ENCODE results near the gene TEDC2. TPM values are rescaled to one million over a fixed set of nuclear protein-coding genes. Genes with fewer than 3 reads are reported as not detected.
A peak's percentile ranks its signal among the peaks of the same experiment; 100 is the strongest.

The TEDC2 gene
- polyA plus RNA-seq, 3 donors, result 0.28 TPM; not detected in 2

- H3K4me1 Mint-ChIP-seq, result peaks cover 4% of the 10 kb centered on the region
- WGBS (ENCODE audit: insufficient coverage), result no CpG with 5 or more reads among the region's 5 CpGs
- TF ChIP-seq CTCF (IDR thresholded peaks at IDR 0.05), result no peak
- H4K20me1 ChIP-seq (ENCODE audit: insufficient read depth, low read length), result no peaks in the 10 kb centered on the region
- H3K27me3 ChIP-seq (ENCODE audit: control insufficient read depth in 2 of 2, insufficient read depth in 2 of 2, low read length in 2 of 2), result no peaks in the 10 kb centered on the region
- no peaks in the 10 kb centered on the region for H3K27me3 Mint-ChIP-seq (ENCODE audit: low read depth in 3 of 3)
- peaks cover 23 to 44% of the 10 kb centered on the region in 2 donors for H3K36me3 ChIP-seq (replicated peaks in 1 of 2; ENCODE audit: control insufficient read depth in 1 of 2, insufficient read depth in 2 of 2, low read length in 2 of 2)
- no peak overlapping the region for H3K4me3 ChIP-seq (replicated peaks in 1 of 3; ENCODE audit: low read depth in 2 of 3, low read length in 3 of 3)
- peak overlapping the region; percentile 11 for H2AFZ ChIP-seq (ENCODE audit: insufficient read depth, low read depth, low read length, poor library complexity, severe bottlenecking)
- intact Hi-C loops (cut with micrococcal nuclease), result no loop called here
- no peak for DNase-seq
- H3K79me2 ChIP-seq (ENCODE audit: insufficient read depth, low read length), result peaks cover 22% of the 10 kb centered on the region
- no peak overlapping the region for H3K4me2 ChIP-seq (replicated peaks; ENCODE audit: extremely low read depth, low read length, poor library complexity, severe bottlenecking)
- H3K27ac ChIP-seq (ENCODE audit: low read depth in 1 of 2, low read length in 2 of 2), result peak overlapping the region; percentile 13 to 60
- H3K27ac Mint-ChIP-seq, result peak overlapping the region in 5 of 7 donors; percentile 46 to 76 (median 64)
- H3K4me3 Mint-ChIP-seq, result no peak overlapping the region
- H3K9ac ChIP-seq (ENCODE audit: insufficient read depth, low read length, poor library complexity, severe bottlenecking), result no peak overlapping the region
- H3K36me3 Mint-ChIP-seq, result peaks cover 31 to 45% of the 10 kb centered on the region in 2 donors
- no peaks in the 10 kb centered on the region for H3K9me3 ChIP-seq (replicated peaks in 1 of 2; ENCODE audit: control insufficient read depth in 1 of 2, insufficient read depth in 1 of 2, low read length in 2 of 2)
- peaks cover 5 to 7% of the 10 kb centered on the region in 2 donors for H3K4me1 ChIP-seq (ENCODE audit: control insufficient read depth in 1 of 2, insufficient read depth in 2 of 2, low read length in 2 of 2)
- peaks cover 0 to 5% (median 2%) of the 10 kb centered on the region in 7 donors for H3K9me3 Mint-ChIP-seq
Measured at GRCh38 chr16:2494616-2495015, 34.7 kb downstream of the TEDC2 start.

GRCh38 chr16:2495041-2495440, 35.1 kb downstream of the TEDC2 start:
- Histone ChIP-seq H3K36me3 (replicated peaks in 1 of 2; ENCODE audit: control insufficient read depth in 1 of 2, insufficient read depth in 2 of 2, low read length in 2 of 2) (peaks cover 23 to 41% of the 10 kb centered on the region in 2 donors), H3K79me2 (ENCODE audit: insufficient read depth, low read length) (peaks cover 17% of the 10 kb centered on the region), H4K20me1 (ENCODE audit: insufficient read depth, low read length) (no peaks in the 10 kb centered on the region), H2AFZ (ENCODE audit: insufficient read depth, low read depth, low read length, poor library complexity, severe bottlenecking) (no peak overlapping the region), H3K9me3 (replicated peaks in 1 of 2; ENCODE audit: control insufficient read depth in 1 of 2, insufficient read depth in 1 of 2, low read length in 2 of 2) (no peaks in the 10 kb centered on the region), H3K4me3 (replicated peaks in 1 of 3; ENCODE audit: low read depth in 2 of 3, low read length in 3 of 3) (no peak overlapping the region), H3K4me1 (ENCODE audit: control insufficient read depth in 1 of 2, insufficient read depth in 2 of 2, low read length in 2 of 2) (peaks cover 5 to 7% of the 10 kb centered on the region in 2 donors), H3K9ac (ENCODE audit: insufficient read depth, low read length, poor library complexity, severe bottlenecking) (no peak overlapping the region), H3K27me3 (ENCODE audit: control insufficient read depth in 2 of 2, insufficient read depth in 2 of 2, low read length in 2 of 2) (no peaks in the 10 kb centered on the region), H3K27ac (ENCODE audit: low read depth in 1 of 2, low read length in 2 of 2) (no peak overlapping the region), H3K4me2 (replicated peaks; ENCODE audit: extremely low read depth, low read length, poor library complexity, severe bottlenecking) (no peak overlapping the region)
- Mint-ChIP-seq H3K4me1 (peaks cover 4% of the 10 kb centered on the region), H3K27me3 (ENCODE audit: low read depth in 3 of 3) (no peaks in the 10 kb centered on the region), H3K36me3 (peaks cover 29 to 44% of the 10 kb centered on the region in 2 donors), H3K4me3 (no peak overlapping the region), H3K27ac (no peak overlapping the region), H3K9me3 (peaks cover 0 to 5% (median 2%) of the 10 kb centered on the region in 7 donors)
- WGBS (ENCODE audit: insufficient coverage), result 96% methylated on average over 5 of the region's 5 CpGs
- no peak for TF ChIP-seq CTCF (IDR thresholded peaks at IDR 0.05)
- intact Hi-C loops (cut with micrococcal nuclease), result no loop called here
- no peak for DNase-seq
